GM10266 (cell line): ENCODE measurements around the gene PRKCSH.
A peak's percentile ranks its signal among the peaks of the same experiment; 100 is the strongest.

ENCODE experiments used
- DNase-seq: peaks from one replicate; pipeline ENCODE4 v3.0.0; 2012; ENCODE audit errors: extremely low spot score
- TF ChIP-seq, protein P1 (sequence below): IDR thresholded peaks from 2 replicates; pipeline ENCODE4 v1.5.1; 2012; ENCODE audit warnings: mild to moderate bottlenecking, low read depth; ENCODE audit not compliant: control insufficient read depth, insufficient read depth; ENCODE audit errors: missing control alignments

PRKCSH gene

DNA sequence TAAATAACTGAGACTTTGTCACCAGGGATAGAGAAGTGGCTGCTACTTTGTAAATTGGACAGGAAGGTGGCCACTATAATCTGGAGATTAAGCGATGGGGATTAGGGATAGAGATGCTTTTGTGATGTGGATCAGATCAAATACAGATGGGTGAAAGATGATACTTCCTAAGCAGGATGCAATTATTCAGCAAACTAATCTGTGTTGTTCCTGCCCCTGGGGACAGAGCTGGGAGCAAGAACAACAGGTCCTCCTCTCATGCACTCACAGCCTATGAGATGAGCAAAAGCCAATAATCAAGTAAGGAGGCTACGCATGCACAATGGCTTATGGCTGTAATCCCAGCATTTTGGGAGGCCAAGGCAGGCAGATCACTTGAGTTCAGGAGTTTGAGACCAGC, 20.9 kb upstream of the PRKCSH start:
- DNase-seq: no peak
- TF ChIP-seq, protein P1, sequence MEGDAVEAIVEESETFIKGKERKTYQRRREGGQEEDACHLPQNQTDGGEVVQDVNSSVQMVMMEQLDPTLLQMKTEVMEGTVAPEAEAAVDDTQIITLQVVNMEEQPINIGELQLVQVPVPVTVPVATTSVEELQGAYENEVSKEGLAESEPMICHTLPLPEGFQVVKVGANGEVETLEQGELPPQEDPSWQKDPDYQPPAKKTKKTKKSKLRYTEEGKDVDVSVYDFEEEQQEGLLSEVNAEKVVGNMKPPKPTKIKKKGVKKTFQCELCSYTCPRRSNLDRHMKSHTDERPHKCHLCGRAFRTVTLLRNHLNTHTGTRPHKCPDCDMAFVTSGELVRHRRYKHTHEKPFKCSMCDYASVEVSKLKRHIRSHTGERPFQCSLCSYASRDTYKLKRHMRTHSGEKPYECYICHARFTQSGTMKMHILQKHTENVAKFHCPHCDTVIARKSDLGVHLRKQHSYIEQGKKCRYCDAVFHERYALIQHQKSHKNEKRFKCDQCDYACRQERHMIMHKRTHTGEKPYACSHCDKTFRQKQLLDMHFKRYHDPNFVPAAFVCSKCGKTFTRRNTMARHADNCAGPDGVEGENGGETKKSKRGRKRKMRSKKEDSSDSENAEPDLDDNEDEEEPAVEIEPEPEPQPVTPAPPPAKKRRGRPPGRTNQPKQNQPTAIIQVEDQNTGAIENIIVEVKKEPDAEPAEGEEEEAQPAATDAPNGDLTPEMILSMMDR: no peak

DNA sequence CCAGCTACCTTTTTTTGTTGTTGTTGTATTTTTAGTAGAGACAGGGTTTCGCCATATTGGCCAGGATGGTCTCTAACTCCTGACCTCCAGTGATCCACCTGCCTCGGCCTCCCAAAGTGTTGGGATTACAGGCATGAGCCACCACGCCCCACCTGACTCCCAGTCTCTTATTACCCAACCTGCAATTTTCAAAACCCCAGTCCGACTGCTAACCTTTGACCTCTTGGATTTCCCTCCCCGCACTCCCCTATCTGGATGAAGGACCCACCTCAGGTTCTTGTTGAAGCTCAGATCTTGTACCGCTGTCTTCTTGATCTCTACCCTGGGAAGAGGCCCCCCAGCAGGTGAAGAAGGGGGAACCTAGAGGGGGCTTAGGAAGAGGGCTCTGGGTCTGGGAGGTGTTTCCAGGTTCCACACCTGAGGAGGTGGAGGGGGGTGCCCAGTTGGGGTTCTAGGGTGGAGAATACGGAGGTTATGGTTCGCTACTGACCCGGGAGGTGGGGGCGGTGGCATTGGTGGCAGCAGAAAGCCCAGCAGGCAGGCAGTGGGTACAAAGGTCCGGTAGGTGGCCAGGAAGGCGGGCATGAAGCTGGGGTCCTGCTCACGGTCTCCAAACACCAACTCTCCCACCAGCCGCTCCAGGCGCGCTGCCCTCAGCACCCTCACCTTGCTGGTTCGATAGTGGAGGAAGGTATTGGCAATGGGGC, 18.9 kb upstream of the PRKCSH start:
- DNase-seq: peak; percentile 5
- TF ChIP-seq, protein P1: no peak

DNA sequence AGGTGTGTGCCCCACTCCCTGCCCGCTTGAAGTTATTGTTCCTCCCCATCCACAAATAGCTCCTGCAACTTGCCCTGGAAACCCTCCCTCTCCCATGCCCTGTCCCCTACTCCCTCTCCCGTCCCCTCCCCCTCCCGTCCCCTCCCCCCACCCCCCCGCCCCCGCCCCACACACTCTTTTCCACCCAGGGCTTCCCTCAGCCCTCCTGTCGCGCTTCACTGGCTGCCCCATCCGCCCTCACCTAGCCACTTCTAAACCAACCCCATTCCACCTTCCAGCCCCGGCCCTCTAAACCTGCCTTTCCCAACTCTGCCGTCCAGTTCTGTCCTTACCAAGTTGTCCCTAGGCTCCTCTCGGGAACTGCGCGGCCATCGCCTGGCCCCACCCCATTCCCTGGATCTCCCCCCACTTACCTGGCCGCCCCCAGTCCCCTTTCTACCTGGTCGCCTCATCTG, 17.3 kb upstream of the PRKCSH start:
- TF ChIP-seq, protein P1: no peak
- peak; percentile 12 for DNase-seq

DNA sequence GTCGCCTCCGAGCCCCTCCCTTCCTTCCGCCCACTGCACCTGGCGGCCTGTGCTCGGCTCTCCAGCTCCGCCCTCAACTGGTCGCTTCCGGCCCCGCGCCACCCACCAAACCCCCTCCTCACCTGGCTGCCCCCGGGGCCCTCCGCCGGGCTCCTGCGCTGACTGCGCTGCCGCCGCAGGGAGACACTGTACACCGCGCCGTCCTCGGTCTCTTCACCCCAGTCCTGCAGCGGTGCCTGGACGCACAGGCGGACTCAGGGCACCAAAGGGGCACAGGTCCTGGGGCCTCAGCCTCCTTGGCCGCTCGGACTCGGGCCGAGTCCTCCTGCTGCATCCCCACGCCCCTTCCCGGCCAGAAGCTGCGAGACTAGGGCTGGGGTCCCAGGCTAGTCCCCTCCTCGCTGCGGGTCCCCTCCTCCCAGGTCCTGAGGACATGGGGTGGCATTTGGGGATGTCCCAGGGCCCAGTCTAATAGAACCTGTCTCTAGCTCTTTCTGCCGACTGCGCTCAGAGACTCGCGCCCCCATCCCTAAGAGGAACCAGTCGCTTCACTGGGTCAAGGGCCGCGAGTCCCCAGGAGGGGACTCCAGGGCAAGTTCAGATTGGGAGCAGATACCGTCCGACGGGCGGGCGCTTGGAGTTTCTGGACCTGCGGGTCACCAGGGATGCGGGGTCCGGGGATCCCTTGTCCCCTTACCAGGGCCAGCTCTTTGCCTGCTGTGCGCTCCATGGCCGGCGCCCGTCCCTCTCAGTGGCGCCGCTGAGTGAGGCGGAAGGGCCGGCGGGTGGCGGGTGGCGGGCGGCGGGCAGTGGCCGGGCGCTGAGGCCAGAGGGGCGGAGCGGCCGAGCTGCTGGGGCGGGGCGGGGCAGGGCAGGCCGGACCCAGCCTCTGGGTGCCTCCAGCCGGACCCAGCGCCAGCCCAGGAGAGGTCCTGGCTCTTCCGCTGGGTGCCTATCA, 16.6 kb upstream of the PRKCSH start, which contains the start of gene RGL3:
Gene RGL3, minus strand, starts transcription at position 766 of the 958 bp plus-strand sequence. Its CDS starts 36 bp downstream, at position 730.
- TF ChIP-seq, protein P1: no peak
- peak; percentile 40 for DNase-seq

DNA sequence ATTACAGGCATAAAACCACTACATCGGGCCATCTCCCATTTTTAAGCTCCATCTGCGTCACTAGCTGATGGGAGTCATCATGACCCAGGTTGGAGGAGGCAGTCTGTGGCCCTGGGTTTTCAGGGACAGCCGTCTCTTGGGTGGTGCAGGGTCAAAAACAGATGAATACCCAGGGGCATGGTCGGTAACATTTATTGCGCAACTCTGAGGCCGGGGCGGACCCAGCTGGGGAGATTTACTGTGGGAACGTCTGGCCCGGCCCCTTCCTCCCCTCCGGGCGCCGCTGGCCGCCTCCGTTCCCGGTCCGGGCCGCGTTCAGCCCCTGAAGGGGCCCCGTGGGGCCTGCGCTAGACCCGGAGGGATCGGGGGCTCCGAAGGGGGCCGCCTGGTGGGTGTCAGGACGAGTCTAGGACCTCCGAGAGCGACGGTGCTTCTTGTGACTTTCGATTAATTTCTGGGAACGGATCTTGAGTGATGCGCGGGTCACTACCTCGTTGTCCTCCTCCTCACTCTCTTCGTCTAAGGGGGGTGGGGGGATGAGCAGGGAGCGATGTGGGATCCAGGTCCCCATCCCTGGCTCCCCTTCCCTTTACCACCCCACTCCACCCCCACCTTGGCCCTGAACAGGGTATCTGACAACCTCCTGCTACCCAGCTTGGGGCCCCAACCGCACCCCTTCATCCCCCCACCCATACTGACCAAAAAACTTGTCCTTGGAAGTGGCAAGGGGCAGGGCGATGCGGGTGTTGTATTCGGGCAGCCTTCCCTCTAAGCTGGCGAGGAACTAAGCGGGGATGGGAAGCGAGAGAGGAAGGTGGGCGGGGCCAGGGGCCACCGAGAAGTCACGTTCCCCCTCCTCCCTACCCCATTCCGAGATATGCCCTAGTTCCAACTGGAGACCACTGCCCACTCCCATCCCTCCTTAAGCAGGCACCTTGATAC, 14.7 kb upstream of the PRKCSH start:
- TF ChIP-seq, protein P1: no peak
- peak; percentile 56 for DNase-seq

DNA sequence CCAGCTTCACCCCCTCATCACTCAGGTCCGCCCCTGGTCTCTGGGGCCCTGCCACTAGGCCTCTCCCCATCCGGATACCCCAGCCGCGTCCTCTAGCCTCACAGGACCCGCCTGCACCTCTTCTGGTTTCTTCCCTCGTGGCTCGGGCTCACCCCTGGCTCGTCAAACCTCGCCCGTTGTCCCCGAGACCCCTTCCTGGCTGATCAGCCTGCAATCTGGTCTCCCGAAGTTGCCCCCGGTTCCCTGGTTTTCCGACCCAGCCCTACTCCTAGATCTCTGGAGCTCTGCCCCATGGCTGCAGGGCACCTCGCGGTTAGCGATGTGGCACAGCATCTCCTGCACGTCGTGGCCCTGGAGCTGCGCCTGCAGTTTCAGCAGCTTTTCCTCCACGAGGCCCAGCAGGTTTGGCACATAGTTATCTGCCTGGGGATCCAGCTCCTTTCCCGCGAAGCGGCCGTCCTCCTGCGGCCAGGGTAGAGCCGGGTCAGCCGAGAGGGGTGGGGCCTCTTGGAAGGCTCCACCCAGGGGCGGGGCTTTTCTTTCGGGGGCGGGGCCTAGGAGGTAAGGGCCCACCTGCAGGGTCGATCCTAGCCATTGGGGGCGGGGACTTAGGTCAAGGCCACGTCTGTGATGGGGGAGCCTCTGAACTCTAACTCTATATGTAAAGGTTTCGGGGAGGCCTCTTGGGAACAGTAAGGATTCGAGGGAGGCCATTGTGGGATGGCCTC, 13.9 kb upstream of the PRKCSH start:
- peak; percentile 89 for DNase-seq
- TF ChIP-seq, protein P1: no peak
